Measurements from ENCODE around the gene TINAGL1. TPM values are rescaled to one million over a fixed set of nuclear protein-coding genes. Genes with fewer than 3 reads are reported as not detected.

Gene TINAGL1
- total RNA-seq, 1 donor from 2014 or later = 218 TPM

GRCh38 chr1:31627301-31627929, 51.1 kb downstream of the TINAGL1 start:
- DNase-seq (ENCODE audit: low spot score) = no peak

- DNase-seq (ENCODE audit: low spot score) = no peak
Observed at GRCh38 chr1:31627930-31628559, 51.7 kb downstream of the TINAGL1 start.

GRCh38 chr1:31628931-31629556, 52.7 kb downstream of the TINAGL1 start:
- DNase-seq (ENCODE audit: low spot score) = no peak

- no peak for DNase-seq (ENCODE audit: low spot score)
Observed at GRCh38 chr1:31632649-31633048, 56.3 kb downstream of the TINAGL1 start.

GRCh38 chr1:31633117-31633516, 56.8 kb downstream of the TINAGL1 start:
- DNase-seq (ENCODE audit: low spot score) = no peak

Other genes starting within 250 kb of the TINAGL1 start
- 15.9 TPM for gene FABP3, start 203.4 kb upstream of the TINAGL1 start, total RNA-seq
- gene SERINC2, start 163.3 kb upstream of the TINAGL1 start, total RNA-seq = 237 TPM
- gene HCRTR1, start 41.2 kb downstream of the TINAGL1 start, total RNA-seq = not detected
- gene PEF1, start 68.4 kb downstream of the TINAGL1 start, total RNA-seq = 76.9 TPM
- 110 TPM for gene COL16A1, start 127.5 kb downstream of the TINAGL1 start, total RNA-seq
- gene ADGRB2, start 187.8 kb downstream of the TINAGL1 start, total RNA-seq = 7.5 TPM
- 39.8 TPM for gene SPOCD1, start 239.5 kb downstream of the TINAGL1 start, total RNA-seq

Data from ureter (tissue), 1 donor.